AG08396 (cell line): ENCODE results near the gene CNTNAP5.

Experiments
- DNase-seq: peaks from one replicate; pipeline ENCODE4 v3.0.0; 2012; ENCODE audit warnings: low spot score, mixed read lengths

The CNTNAP5 gene

DNA sequence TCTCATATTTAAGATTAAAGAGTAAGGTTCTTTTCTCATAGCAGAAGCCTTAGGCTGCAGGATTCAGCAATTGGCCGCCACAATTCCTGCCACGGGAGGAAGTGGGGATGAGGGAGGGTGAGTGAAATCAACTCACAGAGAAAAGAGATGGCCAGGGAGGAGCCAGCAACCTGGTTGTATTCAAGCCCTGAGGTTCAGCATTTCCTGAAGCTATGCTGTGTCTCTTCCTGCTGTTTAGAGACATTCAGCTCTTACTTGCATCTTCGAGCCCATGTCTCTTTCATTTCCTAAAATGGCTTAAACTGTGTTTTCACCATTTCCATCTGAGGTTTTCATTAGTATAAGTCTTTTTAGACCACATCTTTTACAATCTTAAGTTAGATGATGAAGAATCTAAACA lies 522.6 kb downstream of the CNTNAP5 start:
- DNase-seq = no peak

DNA sequence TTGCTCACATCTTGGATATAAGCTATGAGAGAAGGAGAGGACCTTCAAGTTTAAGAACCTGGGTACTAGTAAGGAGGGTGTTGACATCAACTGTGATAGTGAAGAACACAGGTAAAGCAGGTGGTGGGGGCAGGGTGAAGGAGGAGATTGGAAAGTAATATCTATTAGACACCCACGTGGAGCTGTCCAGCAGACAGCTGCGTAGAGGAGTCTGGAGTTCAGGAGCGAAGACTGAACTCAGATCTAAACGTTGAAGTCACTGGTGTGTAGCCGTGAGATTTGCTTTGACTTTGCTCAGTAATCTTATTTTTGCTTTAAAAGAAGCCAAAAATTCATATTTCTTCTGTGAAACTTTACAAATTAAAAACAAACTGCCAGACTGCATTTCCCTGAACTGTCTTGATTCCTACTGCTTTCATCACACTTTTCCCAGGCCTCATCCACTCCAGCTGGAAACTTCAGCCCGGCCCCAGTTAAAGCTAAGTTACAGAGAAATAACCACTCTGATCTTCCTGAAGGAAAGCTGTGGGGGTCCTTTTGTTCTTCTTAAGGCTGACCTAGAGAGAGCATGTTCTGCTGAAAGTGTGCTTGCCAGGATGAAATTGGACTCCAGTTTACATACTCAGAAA lies 533.3 kb downstream of the CNTNAP5 start:
- no peak for DNase-seq

DNA sequence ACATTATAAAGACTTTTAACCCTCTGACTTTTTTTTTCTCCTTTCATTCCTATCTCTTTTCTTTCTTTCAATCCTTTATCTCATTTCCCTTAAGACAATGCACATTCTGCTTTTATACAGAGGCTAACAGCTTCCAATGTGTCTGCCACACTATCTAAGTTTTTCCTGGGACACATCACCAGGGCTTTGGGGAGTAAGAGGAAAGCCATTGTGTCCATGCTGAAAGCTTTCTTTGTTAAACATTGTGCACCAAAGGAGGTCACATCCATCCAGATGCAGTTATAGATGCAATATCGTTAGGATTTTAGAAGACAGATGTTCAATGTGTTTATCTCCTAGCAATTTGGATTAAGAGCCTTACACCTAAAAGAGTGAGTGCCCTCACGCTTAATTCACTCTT lies 534.1 kb downstream of the CNTNAP5 start:
- no peak for DNase-seq

DNA sequence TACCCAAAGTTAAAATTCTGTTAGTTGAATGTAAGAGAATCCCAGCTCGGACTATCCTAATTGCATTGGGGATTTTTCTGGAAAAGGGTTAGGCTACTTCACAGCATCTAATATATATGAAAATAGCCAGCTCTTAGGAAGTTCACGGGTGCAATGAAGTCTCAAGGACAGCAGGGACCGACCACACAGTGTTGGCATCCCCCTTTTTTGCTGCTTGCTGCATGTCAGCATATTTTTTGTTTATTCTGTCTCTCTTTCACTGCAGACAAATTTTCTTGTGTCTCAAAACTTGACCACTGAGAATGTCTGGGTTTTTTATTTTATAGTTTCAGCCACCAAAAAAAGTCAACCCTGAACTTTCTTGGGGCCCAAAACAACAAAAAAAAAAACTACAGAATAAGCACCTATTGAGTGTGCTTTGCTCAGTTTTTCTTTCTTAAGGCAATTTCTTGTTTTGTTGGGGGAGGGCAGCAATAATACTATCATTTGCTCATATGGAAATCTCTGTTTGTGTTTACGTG lies 535.6 kb downstream of the CNTNAP5 start:
- no peak for DNase-seq

DNA sequence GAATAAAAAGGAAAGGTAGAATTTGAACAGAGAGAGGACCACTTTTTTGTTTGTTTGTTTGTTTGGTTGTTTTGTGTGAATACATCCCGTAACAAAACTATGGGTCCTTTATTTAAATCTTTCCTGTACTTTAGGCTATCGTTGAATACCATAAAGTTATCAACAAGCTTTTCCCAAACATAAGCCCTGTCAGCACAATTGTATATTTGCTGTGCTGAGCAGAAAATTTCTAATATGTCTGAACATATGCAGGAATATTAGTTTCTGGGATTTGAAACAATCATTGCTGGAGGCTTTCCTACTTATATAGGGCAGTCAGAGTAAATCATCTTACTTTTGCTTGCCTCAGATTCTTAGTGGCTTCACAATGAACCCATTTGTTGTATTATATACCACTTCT lies 536.4 kb downstream of the CNTNAP5 start:
- DNase-seq = no peak

DNA sequence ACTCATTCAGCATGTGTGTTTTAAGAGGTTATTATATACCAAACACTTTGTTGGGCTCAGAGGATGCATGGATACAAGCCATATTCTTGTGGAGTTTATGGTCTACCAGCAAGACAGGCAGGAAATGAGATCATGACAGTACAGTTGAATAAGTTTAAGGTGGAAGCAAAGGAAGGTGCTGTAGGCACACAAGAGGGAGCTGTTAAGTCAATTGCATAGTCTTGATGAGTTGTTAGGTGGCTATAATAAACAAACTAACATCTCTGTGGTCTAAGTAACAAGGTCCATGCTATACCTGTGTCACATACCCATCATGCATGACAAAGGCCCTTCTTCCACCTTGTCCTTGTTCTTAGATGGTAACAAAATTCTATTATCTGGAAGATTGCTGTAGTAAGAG lies 538.3 kb downstream of the CNTNAP5 start:
- DNase-seq = no peak

DNA sequence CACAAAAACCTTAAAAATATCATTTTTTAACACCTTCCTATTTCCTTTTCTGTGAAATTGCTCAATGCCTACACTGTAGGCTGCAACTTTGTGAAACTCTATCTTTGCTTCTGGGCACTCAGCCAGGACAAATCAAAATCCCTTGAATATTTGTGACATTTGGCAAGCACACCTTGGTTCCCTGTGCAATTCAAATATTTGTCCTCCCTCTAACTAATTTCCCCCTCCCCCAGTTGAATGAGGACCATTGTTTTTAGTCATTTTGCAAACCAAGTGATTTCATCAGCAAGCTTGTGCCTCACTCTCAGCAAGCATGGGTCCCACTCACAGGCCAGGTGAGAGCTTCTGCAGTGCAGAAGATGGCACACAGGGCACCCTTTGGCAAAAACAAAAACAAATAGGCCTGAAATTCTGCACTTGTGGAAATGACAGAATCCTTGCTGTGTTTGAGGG lies 541.5 kb downstream of the CNTNAP5 start:
- no peak for DNase-seq

DNA sequence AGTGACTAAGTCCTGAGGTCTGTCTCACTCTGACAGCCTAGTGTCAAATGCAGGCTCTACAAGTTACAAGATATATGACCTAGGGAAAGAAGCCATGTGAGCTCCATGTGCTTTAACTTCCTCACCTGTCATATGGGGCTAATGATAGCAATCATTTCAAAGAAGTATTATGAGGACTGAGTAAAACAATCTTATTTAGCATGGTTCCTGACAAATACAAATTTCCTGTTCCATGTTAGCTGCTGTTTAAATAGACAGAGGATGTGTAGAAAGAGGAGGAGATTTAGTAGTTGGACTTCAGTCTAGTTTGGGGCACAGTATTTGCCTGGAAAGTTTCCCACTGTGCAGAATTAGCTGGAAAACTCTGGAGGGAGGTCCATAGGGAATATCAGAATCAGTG lies 545.8 kb downstream of the CNTNAP5 start:
- DNase-seq = no peak

DNA sequence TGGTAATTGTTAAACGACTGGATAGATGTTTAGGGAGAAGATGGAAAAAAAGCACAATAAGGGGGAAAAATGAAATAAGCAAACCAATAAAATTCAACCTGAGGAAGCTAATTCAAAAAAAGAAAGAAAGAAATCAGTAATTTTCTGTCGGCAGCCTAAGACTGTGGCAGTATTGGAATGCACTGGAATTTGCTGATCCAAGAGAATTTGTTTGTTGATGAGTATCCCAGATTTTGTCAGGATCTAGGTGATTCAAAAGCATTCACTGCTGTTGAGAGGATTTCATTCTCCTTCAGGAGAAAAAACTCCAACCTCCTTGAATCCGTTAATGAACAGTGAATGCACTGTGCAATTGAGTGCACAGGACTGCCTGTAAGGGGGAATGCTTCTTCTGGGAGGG lies 546.7 kb downstream of the CNTNAP5 start:
- DNase-seq = no peak

DNA sequence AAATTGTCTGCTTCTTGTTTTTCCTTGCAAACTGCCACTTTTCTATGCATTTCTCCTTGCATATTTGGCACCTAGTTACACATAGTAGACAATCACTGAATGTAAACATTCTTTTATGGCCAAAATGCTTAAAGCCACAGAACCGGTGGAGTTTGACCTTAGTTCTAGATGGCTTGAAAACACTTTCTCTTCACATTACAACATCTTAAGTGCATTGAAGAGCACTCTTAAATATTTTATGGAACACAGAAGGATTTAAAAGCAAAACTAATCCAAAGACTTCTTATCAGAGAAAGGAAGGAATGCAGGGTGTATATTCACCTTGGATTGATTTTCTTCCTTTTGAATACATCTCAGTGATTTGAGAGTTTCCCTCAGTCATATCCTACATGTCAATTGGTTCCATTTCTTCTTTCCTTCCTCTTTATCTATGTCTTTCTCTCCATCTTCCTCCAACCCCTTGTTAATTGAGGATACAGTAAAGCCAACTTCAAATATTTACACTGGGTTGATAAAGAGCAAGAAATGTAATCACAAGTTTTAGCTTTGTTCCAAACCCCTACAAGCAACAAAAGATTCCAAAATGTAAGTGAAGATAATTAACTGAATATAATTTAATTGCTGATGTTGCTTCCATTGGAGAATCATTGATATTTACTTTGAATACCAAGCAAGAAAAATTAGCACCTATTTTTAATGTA lies 548.0 kb downstream of the CNTNAP5 start:
- DNase-seq = no peak

DNA sequence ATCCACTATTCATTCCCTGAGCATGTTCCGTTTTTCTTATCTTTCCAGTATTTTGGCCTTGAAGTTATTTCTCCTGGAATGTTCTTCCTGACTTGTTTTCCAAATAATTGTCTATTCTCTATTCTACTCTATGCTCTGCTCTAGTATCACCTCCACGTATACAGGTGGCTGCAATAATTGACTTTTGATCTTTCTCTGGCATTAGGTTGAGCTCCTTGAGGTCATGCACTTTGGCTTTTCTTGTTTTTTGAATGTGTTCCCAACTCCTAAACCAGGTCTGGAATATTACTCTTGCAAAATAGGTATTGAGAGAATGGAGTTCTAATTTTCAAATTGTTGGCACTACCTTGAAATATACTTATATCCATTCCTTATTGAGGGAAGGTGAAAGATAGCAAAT lies 550.4 kb downstream of the CNTNAP5 start:
- no peak for DNase-seq

DNA sequence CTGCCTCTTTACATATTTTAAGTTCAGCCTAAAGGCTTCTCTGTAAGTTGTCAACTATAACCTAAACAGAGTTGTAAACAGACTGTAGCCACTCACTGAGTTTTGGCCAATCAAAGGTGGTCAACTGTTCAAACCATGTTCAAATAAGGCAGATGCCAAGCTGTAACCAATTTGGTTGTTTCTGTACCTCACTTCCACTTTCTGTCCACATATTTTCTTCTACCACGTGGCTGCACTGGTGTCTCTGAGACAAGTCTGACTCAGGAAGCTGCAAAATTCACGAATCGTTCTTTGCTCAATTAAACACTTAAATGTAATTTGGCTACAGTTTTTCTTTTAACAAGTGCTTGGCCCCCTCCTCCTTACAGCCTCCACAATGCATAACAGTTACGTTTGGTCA lies 555.2 kb downstream of the CNTNAP5 start:
- DNase-seq = no peak

DNA sequence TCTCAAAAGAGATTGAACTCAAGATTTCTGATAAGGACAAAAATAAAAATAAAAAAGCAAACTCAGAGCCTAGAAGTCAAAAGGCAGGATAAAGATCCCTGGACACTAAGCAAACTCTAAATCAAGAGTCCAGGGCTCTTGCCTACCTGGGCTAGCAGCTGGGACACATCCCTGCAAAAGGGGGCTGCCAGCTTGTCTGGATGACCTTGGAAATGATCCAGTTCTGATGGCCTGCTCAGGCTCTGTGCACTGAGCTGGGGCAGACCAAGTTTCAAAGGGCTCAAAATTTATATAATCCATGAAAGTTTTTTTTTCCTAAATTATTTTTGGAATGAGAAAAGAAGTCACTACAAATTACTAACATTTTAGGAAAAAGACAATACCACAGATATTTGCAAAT lies 557.3 kb downstream of the CNTNAP5 start:
- DNase-seq = no peak

DNA sequence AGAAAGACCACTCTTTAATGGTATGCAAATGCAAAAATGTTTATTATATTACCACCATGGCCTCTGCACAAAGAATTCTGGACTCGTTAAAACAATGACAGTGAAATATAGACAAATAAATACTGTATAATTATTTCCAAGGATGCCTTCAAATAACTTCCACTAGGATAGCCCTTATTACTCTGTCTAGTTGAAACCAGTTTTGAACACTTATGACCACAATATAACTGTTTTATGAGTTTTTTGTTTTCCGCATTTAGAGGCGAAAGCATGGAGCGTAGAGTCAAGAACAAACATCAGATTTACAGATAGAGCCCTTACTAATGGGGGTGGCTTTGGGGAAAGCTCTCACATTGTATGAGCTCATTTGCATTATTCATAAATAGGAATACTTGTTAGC lies 559.5 kb downstream of the CNTNAP5 start:
- DNase-seq = no peak

DNA sequence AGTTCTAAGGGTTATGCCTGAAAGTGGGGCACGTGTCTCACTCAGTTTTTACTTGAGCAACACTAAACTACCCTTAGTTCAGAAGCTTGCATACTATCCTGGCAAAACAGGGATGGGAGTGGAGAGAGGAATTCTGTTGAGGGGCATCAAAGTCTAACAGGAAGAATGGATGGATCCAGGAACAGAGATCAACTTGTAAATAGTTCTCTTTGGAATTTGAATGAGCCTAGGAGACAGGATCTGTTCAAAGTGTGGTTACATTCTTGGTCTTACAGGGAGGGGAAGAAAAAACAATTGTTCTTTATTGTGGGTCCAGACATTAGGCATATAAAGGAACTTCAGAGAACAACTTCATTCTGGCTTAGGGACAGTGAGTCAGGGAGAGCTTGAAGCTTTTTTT lies 560.2 kb downstream of the CNTNAP5 start:
- DNase-seq = no peak

DNA sequence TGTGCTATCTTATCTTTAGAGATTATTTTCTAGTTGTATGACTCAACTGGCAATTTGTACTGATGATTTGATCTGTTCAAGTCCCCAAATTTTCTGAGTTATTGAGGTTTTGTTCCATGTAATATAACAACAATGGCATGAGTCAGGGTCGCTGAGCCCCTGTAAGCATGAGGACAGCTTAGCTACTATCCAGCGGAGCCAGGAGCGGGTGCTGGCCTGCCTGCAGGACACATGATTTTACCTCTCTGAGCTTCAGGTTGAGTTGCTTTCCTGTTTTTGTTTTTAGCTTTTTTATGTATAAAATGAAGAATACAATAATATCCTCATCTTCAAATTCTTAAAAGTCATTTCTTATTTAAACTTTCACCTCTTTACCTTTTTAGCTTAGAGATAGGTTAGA lies 561.1 kb downstream of the CNTNAP5 start:
- DNase-seq = no peak

DNA sequence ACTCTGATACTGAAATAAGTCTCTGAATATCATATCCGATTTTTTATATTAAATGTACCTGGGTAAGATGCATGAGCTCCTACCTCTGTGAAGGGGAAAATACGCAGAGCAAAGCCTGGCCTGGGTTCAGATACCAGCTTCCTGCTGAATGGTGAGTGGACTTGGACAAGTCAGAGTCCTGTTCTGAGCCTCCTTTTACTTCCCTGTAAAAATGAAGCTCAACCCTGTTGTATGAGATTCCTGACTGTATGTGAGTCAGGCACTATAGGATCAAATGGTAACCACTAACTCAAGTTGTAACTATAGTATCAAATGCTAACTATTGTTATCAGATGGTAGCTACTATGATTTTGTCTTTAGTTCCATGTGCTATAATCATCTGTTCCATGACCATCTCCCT lies 561.7 kb downstream of the CNTNAP5 start:
- no peak for DNase-seq

DNA sequence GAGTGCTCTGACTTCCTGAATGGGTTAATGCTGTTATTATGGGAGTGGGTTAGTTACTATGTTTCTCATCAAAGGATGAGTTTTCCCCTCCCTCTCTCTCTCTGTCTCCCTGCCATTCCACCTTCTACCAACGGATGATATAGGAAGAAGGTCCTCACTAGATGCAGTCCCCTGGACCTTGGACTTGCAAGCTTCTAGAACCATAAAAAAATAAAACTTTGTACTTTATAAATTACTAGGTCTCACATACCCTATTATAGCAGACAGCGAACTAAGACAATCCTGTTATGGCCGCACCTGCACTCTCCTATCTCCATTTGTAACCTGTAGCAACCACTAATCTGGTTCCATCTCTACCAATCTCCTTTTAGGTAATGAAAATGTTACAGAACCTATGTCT lies 564.9 kb downstream of the CNTNAP5 start:
- no peak for DNase-seq

DNA sequence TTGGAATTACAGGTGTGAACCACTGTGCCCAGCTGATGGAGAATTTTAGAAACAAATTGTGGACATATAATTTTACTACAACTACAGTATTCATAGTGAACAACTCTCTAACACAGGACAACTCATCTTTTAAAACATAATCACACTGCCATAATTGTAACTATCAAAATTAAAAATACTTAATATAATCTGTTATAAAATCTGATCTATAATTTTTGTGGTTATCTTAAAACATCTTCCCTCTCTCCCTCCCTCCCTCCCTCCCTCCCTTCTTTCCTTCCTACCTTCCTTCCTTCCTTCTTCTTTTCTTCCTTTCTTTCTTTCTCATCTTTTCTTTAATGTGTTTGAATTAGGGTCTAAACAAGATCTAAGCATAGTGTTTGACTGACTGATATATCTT lies 577.7 kb downstream of the CNTNAP5 start:
- DNase-seq = no peak

DNA sequence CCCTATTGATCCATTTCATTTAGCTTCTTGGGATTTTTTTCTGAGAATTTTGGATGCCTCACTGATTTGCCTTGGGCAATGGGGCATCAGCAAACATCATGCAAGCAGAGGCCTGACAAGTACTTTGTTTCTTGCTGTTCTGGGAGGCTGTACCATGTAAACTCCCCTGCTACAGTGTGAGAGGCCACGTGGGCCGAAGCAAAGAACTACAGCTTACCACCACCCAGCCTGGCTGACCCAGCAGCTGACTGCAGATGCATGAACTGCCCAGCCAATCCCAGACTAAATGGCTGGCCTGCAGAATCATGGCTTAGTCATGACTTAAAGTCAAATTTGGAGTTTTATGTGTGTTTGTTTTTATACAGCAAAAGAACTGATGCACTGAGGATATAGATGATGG lies 579.9 kb downstream of the CNTNAP5 start:
- no peak for DNase-seq

DNA sequence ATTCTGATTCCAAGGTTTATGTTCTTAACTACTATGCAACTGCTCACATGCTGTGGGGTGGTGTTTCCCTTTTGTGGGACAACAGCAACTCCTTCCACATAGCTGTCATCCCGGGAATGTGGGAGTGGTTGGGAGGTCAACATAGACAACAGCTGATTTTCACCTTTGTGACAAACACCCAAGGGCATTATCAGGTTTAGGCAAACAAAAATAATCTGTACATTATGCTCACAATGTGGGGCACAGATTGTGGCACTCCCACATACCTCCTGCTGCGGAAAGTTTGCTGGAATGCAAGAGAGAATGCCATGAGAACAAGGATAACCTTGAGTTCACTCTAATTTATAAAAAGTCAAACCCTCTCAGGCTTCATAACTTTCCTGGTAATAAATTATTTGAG lies 582.6 kb downstream of the CNTNAP5 start:
- no peak for DNase-seq

DNA sequence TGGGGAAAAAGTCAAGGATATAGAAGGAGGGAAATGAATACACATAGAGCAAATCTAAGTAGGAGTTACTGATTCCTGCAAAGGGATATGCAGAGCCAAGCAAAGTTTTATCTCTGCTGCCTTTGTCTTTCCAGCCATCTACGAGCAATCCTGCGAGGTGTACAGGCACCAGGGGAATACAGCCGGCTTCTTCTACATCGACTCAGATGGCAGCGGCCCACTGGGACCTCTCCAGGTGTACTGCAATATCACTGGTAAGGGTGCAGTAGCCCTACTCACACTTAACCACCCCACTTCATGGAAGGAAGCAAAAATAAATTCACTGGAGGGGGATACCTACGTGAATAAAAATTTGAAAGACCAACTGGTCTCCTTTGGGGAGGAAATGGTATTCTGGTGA lies 584.6 kb downstream of the CNTNAP5 start:
- no peak for DNase-seq

DNA sequence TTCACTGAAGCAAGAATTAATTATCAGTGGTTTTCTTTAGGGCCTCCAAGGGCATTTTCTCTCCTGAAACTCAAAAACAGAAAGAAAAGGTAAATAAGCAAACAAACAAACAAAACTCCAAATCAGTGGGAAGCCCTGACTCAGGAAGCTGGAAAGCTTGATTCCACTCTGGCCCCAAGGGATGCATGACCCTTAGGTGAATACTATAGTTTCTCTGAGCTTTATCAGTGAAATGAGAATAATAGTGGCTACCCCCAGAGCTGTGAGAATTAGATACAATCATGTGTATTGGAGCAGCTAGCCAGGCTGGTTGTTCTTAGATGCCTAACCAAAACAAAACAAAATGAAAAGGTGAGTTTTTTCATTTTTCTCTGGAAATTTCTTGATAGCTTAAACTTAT lies 585.1 kb downstream of the CNTNAP5 start:
- no peak for DNase-seq

DNA sequence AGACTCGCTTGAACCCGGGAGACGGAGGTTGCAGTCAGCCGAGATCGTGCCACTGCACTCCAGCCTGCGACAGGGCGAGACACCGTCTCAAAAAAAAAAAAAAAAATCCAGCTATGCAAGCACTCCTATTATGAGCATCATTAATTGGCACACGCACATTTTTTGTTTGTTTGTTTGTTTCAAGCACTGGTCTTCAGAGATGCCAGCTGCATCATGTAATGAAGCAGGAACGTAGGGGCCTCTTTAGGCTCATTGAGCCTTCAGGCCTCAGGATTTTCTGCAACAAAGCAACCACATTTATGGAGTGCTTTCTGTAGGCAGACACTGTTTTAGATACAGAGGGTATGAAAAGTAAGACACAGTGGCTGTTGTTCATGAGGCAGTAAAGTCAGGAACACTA lies 585.8 kb downstream of the CNTNAP5 start:
- DNase-seq = no peak
